GM18508 (cell line): Measurements from ENCODE around the gene APOL4.
"Not testable (repeated sequence)": the region's sequence is repeated elsewhere in the genome, so short reads cannot be mapped to it uniquely, and the experiment has no call there.

ENCODE experiments used
- ATAC-seq: cut with Tn5 transposase; IDR thresholded peaks from one replicate; pipeline ENCODE4 v1.9.1; 2021; ENCODE audit warnings: moderate number of reproducible peaks; ENCODE audit not compliant: insufficient read depth, unreplicated experiment

APOL4 gene

GRCh38 chr22:36201630-36202319, at the start of gene APOL4:
Gene APOL4 (minus strand): TSS chr22:36201809. CDS start chr22:36201734, 75 bp downstream.
- ATAC-seq: no peak

- ATAC-seq: not testable (repeated sequence)
Observed at GRCh38 chr22:36250292-36250960, 48.8 kb upstream of the APOL4 start.

GRCh38 chr22:36249160-36249559, 47.6 kb upstream of the APOL4 start:
- ATAC-seq: no peak

- ATAC-seq: no peak
Observed at GRCh38 chr22:36247955-36248354, 46.3 kb upstream of the APOL4 start.

GRCh38 chr22:36246718-36247117, 45.1 kb upstream of the APOL4 start:
- no peak for ATAC-seq

- ATAC-seq: no peak
Observed at GRCh38 chr22:36245805-36246356, 44.3 kb upstream of the APOL4 start.

GRCh38 chr22:36244522-36245391, 43.1 kb upstream of the APOL4 start:
- ATAC-seq: no peak

- no peak for ATAC-seq
Observed at GRCh38 chr22:36243986-36244385, 42.4 kb upstream of the APOL4 start.

GRCh38 chr22:36239401-36240171, 38.0 kb upstream of the APOL4 start, which contains the start of gene APOL2:
Gene APOL2 (minus strand): TSS chr22:36239527. CDS start chr22:36233162, 6,365 bp downstream.
- ATAC-seq: no peak

- ATAC-seq: no peak
Observed at GRCh38 chr22:36239150-36239400, 37.5 kb upstream of the APOL4 start.

- ATAC-seq: no peak
Observed at GRCh38 chr22:36238373-36239149, 37.0 kb upstream of the APOL4 start.

GRCh38 chr22:36237462-36238372, 36.1 kb upstream of the APOL4 start:
- ATAC-seq: no peak

- ATAC-seq: no peak
Observed at GRCh38 chr22:36236388-36237319, 35.0 kb upstream of the APOL4 start.

- no peak for ATAC-seq
Observed at GRCh38 chr22:36235585-36235984, 34.0 kb upstream of the APOL4 start.

- no peak for ATAC-seq
Observed at GRCh38 chr22:36234919-36235318, 33.3 kb upstream of the APOL4 start.

GRCh38 chr22:36234213-36234612, 32.6 kb upstream of the APOL4 start:
- no peak for ATAC-seq

GRCh38 chr22:36233796-36234195, 32.2 kb upstream of the APOL4 start:
- ATAC-seq: no peak
